GM12891 (cell line): Measurements from ENCODE around the gene RAC2.

Experiments
- POLR2A ChIP-seq: IDR thresholded peaks from 2 replicates; pipeline ENCODE4 v1.6.1; 2011; ENCODE audit warnings: low read depth, low read length, control low read depth
- POLR2AphosphoS5 ChIP-seq: IDR thresholded peaks from 2 replicates; pipeline ENCODE4 v1.6.1; 2011; ENCODE audit warnings: low read depth, low read length, control low read depth

GRCh38 chr22:37228106-37229011, 15.7 kb downstream of the RAC2 start:
- TF ChIP-seq POLR2A (peak; percentile 19; the same call in 1 of the 2 replicates), POLR2AphosphoS5 (no peak)
